K562 (cell line): ENCODE data around the gene VEGFB. TPM values are rescaled to one million over a fixed set of nuclear protein-coding genes. Genes with fewer than 3 reads are reported as not detected.

Experiments used
- ERF ChIP-seq: fragments of 450-650 bp; formaldehyde crosslinking; IDR thresholded peaks from 2 replicates; pipeline ENCODE4 v1.4.0; 2020; ENCODE audit warnings: mild to moderate bottlenecking, mixed read lengths
- JUN ChIP-seq, 2 experiments: sonication (generic) in 1 of 2; formaldehyde crosslinking in 1 of 2; IDR thresholded peaks; 2 replicates each; pipeline versions ENCODE4 v1.6.1 to v1.8.0; 2012 to 2022; ENCODE audit warnings: borderline replicate concordance in 2 of 2, mild to moderate bottlenecking in 2 of 2, improper control_type of control experiment in 1 of 2, low read depth in 1 of 2, low read length in 1 of 2, missing genetic modification reagents in 1 of 2
- L3MBTL2 ChIP-seq: fragments of 450-650 bp; IDR thresholded peaks from 2 replicates; pipeline ENCODE4 v1.6.1; 2016; ENCODE audit warnings: mild to moderate bottlenecking, moderate library complexity
- MTA1 ChIP-seq: fragments of 450-650 bp; IDR thresholded peaks from 2 replicates; pipeline ENCODE4 v1.6.1; 2017; ENCODE audit warnings: borderline replicate concordance
- MYC ChIP-seq, 2 experiments: fragments of 250-450 bp in 1 of 2; sonication (Bioruptor Pico) in 1 of 2; IDR thresholded peaks; 2 replicates each; pipeline versions ENCODE4 v1.5.1 to v1.6.1; 2012 to 2021; ENCODE audit warnings: low read depth in 2 of 2, borderline replicate concordance in 1 of 2, improper control_type of control experiment in 1 of 2, low read length in 1 of 2, mild to moderate bottlenecking in 1 of 2, moderate library complexity in 1 of 2
- PHF20 ChIP-seq: fragments of 450-650 bp; IDR thresholded peaks from 2 replicates; pipeline ENCODE4 v1.6.1; 2018; ENCODE audit not compliant: partially characterized antibody
- TEAD4 ChIP-seq, 2 experiments: sonication (generic) in 1 of 2; formaldehyde crosslinking in 1 of 2; IDR thresholded peaks; 2 replicates each; pipeline versions ENCODE4 v1.6.1 to v1.8.0; 2012 to 2022; ENCODE audit warnings: borderline replicate concordance in 1 of 2, inconsistent platforms in 1 of 2, low read length in 1 of 2, mild to moderate bottlenecking in 1 of 2, missing genetic modification reagents in 1 of 2
- ZBTB17 ChIP-seq: fragments of 450-650 bp; formaldehyde crosslinking; IDR thresholded peaks from 2 replicates; pipeline ENCODE4 v1.4.0; 2020; ENCODE audit warnings: mild to moderate bottlenecking
- ZFX ChIP-seq: sonication (generic); formaldehyde crosslinking; IDR thresholded peaks from 2 replicates; pipeline ENCODE4 v1.8.0; 2022; ENCODE audit warnings: mild to moderate bottlenecking, missing genetic modification reagents, moderate library complexity
- ZNF324 ChIP-seq: fragments of 250-450 bp; sonication (Bioruptor Pico); IDR thresholded peaks from 2 replicates; pipeline ENCODE4 v1.4.0; 2020; ENCODE audit warnings: mild to moderate bottlenecking
- ZNF507 ChIP-seq: conservative IDR thresholded peaks from 2 replicates; pipeline ENCODE4 v1.6.1; 2017; ENCODE audit warnings: missing genetic modification characterization, missing compliant biosample characterization
- ZNF589 ChIP-seq: fragments of 200-800 bp; sonication (Bioruptor generic); IDR thresholded peaks from 2 replicates; pipeline ENCODE4 v1.6.1; 2016; ENCODE audit warnings: low read depth, missing genetic modification characterization, missing compliant biosample characterization
- polyA plus RNA-seq, 8 experiments: library from polyadenylated mRNA; depleted of rRNA in 4 of 8; stranded (reverse) in 5 of 8; unstranded in 3 of 8; fragments of >200 nt; fragmentation: Nextera tagmentation in 2 of 8; fragmentation: Illumina TruSeq in 1 of 8; extraction: Ambion mirVana in 2 of 8; extraction: Trizol in 1 of 8; gene quantifications; 2 replicates each; pipeline versions ENCODE4 v1.2.1 to v1.2.3, GENCODE V29; 2011 to 2014; ENCODE audit warnings: inconsistent platforms in 1 of 8, missing spikeins in 1 of 8
- total RNA-seq, 7 experiments: library from RNA; depleted of rRNA in 6 of 7; stranded (reverse); fragments of >200 nt in 6 of 7; fragmentation: Illumina TruSeq in 2 of 7; extraction: Trizol in 2 of 7; gene quantifications; 2 replicates each; pipeline versions ENCODE4 v1.2.1 to v1.2.3, GENCODE V29; 2011 to 2021; ENCODE audit warnings: low replicate concordance in 1 of 7
- TF ChIP-seq, protein P1 (sequence below), 2 experiments: IDR thresholded peaks in 1 of 2; conservative IDR thresholded peaks in 1 of 2; 2 replicates each; pipeline ENCODE4 v1.6.1; 2016; ENCODE audit warnings: low read depth in 2 of 2, mild to moderate bottlenecking in 1 of 2, missing compliant biosample characterization in 1 of 2, missing genetic modification characterization in 1 of 2, moderate library complexity in 1 of 2
- TF ChIP-seq, protein P2 (sequence below): fragments of 250-450 bp; sonication (Bioruptor Pico); IDR thresholded peaks from 2 replicates; pipeline ENCODE4 v1.8.0; 2021; ENCODE audit warnings: moderate library complexity, mild to moderate bottlenecking, inconsistent platforms
- TF ChIP-seq, protein P3 (sequence below): fragments of 250-450 bp; sonication (Bioruptor Pico); IDR thresholded peaks from 2 replicates; pipeline ENCODE4 v1.8.0; 2022; ENCODE audit warnings: moderate library complexity, mild to moderate bottlenecking, inconsistent platforms
- TF ChIP-seq, protein P4 (sequence below): sonication (generic); formaldehyde crosslinking; IDR thresholded peaks from 2 replicates; pipeline ENCODE4 v1.8.0; 2022; ENCODE audit warnings: mild to moderate bottlenecking, missing genetic modification reagents, borderline replicate concordance
- TF ChIP-seq, protein P5 (sequence below), 2 experiments: fragments of 250-450 bp in 1 of 2; fragments of 450-650 bp in 1 of 2; sonication (Bioruptor Pico) in 1 of 2; IDR thresholded peaks; 2 replicates each; pipeline versions ENCODE4 v1.6.1 to v1.8.0; 2016 to 2021; ENCODE audit warnings: mild to moderate bottlenecking in 2 of 2, moderate library complexity in 2 of 2, missing compliant biosample characterization in 1 of 2, missing genetic modification characterization in 1 of 2

Gene VEGFB
- total and polyA plus RNA-seq, 9 of the 15 experiments (the other 6 are each of a cell fraction or from before 2014, with no cell fraction given): 11.0 to 83.4 (median 25.7) TPM

GRCh38 chr11:64226507-64227051 is 7.8 kb upstream of the VEGFB start (continued):
- TF ChIP-seq, protein P1, sequence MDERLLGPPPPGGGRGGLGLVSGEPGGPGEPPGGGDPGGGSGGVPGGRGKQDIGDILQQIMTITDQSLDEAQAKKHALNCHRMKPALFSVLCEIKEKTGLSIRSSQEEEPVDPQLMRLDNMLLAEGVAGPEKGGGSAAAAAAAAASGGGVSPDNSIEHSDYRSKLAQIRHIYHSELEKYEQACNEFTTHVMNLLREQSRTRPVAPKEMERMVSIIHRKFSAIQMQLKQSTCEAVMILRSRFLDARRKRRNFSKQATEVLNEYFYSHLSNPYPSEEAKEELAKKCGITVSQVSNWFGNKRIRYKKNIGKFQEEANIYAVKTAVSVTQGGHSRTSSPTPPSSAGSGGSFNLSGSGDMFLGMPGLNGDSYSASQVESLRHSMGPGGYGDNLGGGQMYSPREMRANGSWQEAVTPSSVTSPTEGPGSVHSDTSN (CRISPR knock-in tag; IDR thresholded peaks at IDR 0.05; ENCODE audit: low read depth): no peak
- TF ChIP-seq, protein P1 (tag; conservative IDR thresholded peaks at IDR 0.05; ENCODE audit: low read depth): no peak
- TF ChIP-seq ZNF507 (tag) (no peak), MTA1 (no peak), MYC (IDR thresholded peaks at IDR 0.05; ENCODE audit: low read depth, low read length) (no peak), MYC (CRISPR knock-in tag; IDR thresholded peaks at IDR 0.05; ENCODE audit: borderline replicate concordance, low read depth) (0 out of 2 replicates have a peak, but pooled peaks have one; percentile 35), PHF20 (peak; percentile 4), ERF (CRISPR knock-in tag) (0 out of 2 replicates have a peak, but pooled peaks have one; percentile 14), TEAD4 (IDR thresholded peaks at IDR 0.05; ENCODE audit: low read length) (no peak), TEAD4 (CRISPR knock-in tag; IDR thresholded peaks at IDR 0.05; ENCODE audit: borderline replicate concordance) (peak; percentile 82), L3MBTL2 (0 out of 2 replicates have a peak, but pooled peaks have one; percentile 49), ZFX (CRISPR knock-in tag) (peak; percentile 46), JUN (IDR thresholded peaks at IDR 0.05; ENCODE audit: borderline replicate concordance, low read depth, low read length) (no peak; the same call in 1 of the 2 replicates), JUN (CRISPR knock-in tag; IDR thresholded peaks at IDR 0.05; ENCODE audit: borderline replicate concordance) (0 out of 2 replicates have a peak, but pooled peaks have one; percentile 57), ZNF324 (CRISPR knock-in tag) (no peak), ZBTB17 (CRISPR knock-in tag) (no peak), ZNF589 (CRISPR knock-in tag) (no peak)
- TF ChIP-seq, protein P2, sequence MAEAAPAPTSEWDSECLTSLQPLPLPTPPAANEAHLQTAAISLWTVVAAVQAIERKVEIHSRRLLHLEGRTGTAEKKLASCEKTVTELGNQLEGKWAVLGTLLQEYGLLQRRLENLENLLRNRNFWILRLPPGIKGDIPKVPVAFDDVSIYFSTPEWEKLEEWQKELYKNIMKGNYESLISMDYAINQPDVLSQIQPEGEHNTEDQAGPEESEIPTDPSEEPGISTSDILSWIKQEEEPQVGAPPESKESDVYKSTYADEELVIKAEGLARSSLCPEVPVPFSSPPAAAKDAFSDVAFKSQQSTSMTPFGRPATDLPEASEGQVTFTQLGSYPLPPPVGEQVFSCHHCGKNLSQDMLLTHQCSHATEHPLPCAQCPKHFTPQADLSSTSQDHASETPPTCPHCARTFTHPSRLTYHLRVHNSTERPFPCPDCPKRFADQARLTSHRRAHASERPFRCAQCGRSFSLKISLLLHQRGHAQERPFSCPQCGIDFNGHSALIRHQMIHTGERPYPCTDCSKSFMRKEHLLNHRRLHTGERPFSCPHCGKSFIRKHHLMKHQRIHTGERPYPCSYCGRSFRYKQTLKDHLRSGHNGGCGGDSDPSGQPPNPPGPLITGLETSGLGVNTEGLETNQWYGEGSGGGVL: no peak
- TF ChIP-seq, protein P3, sequence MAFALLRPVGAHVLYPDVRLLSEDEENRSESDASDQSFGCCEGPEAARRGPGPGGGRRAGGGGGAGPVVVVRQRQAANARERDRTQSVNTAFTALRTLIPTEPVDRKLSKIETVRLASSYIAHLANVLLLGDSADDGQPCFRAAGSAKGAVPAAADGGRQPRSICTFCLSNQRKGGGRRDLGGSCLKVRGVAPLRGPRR: peak; percentile 28; the same call in 1 of the 2 replicates
- TF ChIP-seq, protein P4, sequence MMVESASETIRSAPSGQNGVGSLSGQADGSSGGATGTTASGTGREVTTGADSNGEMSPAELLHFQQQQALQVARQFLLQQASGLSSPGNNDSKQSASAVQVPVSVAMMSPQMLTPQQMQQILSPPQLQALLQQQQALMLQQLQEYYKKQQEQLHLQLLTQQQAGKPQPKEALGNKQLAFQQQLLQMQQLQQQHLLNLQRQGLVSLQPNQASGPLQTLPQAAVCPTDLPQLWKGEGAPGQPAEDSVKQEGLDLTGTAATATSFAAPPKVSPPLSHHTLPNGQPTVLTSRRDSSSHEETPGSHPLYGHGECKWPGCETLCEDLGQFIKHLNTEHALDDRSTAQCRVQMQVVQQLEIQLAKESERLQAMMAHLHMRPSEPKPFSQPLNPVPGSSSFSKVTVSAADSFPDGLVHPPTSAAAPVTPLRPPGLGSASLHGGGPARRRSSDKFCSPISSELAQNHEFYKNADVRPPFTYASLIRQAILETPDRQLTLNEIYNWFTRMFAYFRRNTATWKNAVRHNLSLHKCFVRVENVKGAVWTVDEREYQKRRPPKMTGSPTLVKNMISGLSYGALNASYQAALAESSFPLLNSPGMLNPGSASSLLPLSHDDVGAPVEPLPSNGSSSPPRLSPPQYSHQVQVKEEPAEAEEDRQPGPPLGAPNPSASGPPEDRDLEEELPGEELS (CRISPR knock-in tag): 0 out of 2 replicates have a peak, but pooled peaks have one; percentile 16
- TF ChIP-seq, protein P5, sequence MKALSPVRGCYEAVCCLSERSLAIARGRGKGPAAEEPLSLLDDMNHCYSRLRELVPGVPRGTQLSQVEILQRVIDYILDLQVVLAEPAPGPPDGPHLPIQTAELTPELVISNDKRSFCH (CRISPR knock-in tag; IDR thresholded peaks at IDR 0.05): no peak
- TF ChIP-seq, protein P5 (tag; IDR thresholded peaks at IDR 0.05): no peak
